Stimulated activated CD8-positive, alpha-beta memory T cell treated with anti-CD3 and anti-CD28 coated beads, Interleukin-2, amount 100 ng/mL, for 48 hours (primary cell): Measurements from ENCODE around the gene BATF.

ENCODE experiments used
- DNase-seq, 2 donors: peaks; one replicate each; pipeline ENCODE4 v3.0.0-alpha.2; 2020; ENCODE audit warnings: low read depth in 2 of 2

The BATF gene

DNA sequence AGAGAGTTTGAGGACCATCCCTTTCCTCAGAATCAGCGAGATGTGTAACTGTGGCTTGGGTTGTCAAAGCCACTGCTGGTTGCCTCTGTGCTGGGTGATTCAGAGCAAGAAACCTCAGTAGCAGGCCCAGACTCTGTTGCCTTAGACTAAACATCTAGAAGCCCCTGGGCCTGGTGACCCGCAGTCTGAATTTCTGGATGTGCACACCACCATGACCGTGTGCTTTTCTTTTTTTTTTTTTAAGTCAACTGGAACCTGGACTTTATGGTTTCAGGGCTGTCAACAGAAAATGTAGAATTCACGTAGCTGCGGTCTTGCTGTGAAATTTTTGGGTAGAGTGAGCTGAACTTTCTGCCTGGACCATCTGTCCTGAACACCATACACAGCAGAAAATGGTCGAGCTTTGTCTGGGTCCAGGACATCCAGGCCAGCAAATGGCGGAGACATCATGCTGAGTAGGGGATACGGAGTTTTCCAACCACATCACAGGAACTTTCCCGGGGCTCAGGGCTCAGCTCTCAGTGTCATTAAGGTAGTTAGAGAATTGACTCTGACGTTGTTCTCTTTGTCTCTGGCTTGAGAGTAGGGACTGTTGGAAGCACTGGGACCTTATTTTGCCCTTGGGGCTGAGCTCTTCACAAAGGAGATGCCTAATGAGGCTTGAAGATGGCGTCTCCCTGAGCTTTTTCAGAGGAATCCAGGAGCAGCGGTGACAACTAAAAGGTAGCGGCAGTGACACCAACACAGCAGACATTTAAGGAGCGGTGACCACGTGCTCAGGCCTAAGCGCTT, 23.0 kb upstream of the BATF start:
- DNase-seq: no peak

- no peak for DNase-seq
Measured at GRCh38 chr14:75501080-75501479, 21.2 kb upstream of the BATF start.

DNA sequence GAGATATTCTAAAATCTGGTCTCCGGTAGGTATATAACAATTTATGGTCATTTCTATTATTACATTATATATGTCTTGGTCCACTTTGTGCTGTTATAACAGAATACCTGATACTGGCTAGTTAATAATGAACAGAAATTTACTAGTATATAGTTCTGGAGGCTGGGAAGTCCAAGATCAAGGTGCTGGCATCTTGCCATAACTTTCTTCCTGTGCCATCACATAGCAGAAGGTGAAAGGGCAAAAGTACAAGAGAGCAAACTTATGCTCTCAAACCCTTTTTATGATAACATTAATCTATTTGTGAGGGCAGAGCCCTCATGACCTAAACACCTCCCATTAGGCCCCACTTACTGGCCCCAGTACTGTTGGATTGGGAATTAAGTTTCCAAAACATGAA, 17.9 kb upstream of the BATF start:
- no peak for DNase-seq

- no peak for DNase-seq
Measured at GRCh38 chr14:75506930-75507329, 15.3 kb upstream of the BATF start.

DNA sequence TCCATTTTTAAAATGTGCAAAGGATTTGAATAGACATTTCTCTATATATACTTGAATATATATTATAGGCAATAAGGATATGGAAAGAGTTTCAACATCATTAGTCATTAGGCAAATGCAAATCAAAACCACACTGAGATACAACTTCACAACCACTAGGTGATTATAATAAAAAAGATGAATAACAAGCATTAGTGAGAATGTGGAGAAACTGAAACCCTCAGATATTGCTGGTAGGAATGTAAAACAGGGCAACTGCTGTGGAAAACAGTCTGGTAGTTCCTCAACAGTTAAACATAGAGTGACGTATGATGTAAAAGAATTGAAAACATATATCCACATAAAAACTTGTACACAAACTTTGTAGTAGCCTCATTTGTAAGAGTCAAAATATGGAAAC, 11.7 kb upstream of the BATF start:
- no peak for DNase-seq

DNA sequence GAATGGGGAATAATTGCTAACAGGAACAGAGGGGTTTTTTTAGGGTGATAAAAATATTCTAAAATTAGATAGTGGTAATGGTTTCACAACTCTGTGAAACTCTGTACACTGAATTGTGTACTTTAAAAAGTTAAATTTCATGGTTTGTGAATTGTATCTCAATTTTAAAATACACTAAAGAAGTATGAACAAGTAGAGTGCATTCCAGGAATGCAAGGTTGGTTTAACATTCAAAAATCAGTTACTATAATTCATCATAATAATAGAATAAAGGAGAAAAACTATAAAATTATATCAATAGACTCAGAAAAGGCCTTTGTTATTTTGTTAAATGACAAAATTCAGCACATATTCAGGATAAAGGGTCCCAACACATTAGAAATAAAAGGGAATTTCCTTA, 11.1 kb upstream of the BATF start:
- DNase-seq: no peak

DNA sequence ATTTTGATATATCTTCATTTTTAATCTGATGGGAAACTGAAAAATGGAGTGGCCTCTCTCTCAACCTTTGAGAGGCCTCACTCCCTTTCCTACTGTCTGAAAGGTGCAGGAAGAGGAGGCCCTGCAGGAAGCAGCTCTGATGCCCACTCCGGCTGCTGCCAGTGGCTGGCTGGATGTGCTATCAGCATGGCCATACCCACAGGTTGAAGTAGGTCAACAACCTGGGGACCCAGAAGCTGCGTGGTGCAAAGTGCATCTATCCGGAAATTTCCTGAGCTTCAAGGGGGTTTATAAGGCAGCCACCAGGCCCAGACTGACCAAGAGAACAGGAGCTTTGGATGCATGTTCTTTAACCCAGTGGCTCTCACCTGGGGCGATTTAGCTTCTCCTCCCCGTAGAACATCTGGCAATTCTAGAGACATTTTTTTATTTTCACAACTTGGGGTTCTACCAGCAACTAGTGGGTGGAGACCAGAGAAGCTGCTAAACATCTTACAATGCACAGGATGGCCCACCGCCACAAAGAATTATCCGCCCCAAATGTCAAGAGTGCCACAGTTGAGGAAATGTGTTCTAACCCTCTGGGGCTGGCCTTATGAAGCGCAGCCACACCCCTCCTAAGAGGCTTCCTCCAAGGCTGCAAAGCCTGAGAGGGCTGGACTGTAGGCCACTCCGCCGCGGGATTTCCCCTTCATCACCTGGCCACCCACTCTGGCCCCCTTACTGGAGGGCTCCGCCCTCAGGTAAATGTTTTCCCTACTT, 8.2 kb upstream of the BATF start:
- no peak for DNase-seq

DNA sequence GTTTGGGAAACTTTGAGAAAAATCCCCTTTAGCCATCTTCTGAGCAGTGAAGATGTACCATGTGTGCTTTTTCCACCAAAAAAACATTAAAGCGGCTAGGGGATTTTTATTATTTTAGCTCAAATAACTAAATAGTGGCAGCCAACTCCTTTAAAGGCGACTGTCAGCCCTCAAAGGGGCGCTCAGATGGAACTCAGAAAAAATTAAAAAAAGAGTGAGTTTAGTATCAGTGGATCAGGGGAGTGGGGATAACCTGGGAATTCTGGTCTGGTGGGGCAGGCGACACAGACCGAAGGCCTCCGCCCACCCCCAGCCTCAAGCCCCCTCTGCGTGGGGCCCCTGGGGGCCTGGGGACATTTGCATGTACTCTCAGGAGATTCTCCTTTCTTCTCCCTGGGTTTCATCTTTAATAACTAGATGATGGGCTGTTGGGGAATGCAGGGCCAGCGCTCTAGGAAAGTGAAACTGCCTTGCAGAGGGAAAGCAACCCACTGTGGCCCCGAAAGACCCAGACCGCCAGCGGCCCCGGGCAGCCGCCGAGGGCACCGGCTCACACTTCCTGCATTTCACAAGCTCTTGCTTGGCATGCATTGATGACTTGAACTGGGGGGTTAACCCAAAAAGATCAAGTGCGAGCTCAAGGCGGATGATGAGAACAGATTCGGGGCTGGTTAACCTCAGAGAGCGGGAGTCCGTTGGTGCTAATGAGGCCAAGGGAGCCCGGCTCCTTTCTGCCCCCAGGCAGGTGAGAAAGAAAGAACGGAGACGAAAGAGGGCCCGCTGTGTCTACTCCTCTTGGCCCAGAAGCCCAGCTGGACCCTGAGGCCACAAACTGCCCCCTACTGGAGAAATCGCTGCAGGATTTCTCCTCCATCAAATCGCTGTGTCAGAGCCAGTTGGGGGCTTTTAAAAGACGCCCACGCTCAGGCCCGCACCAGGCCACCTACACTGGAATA, 7.3 kb upstream of the BATF start:
- DNase-seq: no peak

- no peak for DNase-seq
Measured at GRCh38 chr14:75515629-75515996, 6.7 kb upstream of the BATF start.

GRCh38 chr14:75518625-75519024, 3.6 kb upstream of the BATF start:
- DNase-seq: no peak

GRCh38 chr14:75519394-75519793, 2.9 kb upstream of the BATF start:
- no peak for DNase-seq

DNA sequence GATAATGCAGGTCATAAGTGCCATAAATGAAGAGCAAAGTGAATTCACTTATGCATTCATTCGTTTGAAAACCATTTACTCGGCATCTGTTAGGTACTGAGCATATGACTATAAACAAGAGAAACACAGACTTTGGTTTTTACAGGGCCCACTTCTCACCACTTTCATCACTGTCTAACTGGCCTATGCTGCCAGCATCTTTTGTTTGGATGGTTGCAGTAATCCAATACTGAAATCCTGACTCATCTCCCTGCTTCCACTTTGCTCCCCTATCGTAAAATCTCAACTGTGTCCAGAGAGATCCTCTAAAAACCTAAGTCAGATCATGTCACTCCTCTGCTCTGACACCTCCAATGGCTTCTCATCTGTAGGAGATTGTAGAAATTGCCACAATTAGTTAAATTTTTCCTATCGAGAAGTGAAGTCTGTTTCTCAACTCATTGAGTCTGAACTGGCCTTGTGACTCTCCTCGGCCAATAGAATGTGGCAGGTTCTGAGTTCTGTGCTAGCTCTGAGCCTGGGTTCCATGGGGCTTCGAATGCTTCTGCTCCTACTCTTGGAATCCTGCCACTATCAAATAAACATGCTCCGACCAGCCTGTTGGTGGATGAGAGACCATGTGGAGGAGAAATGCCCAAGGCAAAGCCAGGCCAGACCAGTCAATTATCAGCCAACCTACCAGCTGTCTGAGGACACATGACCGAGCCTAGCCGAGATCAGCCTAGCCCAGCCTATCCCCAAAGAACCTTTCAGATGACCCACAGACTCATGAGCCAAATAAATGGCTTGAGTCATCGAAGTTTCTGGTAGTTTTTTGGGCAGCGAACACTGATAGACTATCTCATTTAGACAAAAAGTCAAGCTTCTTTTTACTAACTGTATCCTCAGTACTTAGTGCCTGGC, 2.2 kb upstream of the BATF start:
- no peak for DNase-seq

DNA sequence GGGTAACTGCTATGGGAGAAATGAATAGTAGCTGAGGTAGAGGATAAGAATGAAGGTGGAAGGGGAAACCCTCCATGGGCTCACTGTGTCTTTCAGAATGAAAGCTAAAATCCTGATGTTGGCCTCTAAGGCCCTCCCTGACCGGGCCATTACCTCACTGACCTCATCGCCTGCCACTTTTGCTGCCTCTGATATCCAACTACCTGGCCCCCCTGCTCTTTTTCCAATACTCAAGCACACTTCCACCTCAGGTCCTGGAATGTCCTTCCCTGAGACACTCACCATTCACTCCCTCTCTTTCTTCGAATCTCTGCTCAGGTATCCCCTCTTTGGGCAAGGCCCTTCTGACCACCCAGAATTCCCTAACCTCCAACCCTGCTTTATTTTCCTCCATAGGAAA, 1.4 kb upstream of the BATF start:
- DNase-seq: no peak

- no peak for DNase-seq
Measured at GRCh38 chr14:75521415-75522199, 662 bp upstream of the BATF start.

DNA sequence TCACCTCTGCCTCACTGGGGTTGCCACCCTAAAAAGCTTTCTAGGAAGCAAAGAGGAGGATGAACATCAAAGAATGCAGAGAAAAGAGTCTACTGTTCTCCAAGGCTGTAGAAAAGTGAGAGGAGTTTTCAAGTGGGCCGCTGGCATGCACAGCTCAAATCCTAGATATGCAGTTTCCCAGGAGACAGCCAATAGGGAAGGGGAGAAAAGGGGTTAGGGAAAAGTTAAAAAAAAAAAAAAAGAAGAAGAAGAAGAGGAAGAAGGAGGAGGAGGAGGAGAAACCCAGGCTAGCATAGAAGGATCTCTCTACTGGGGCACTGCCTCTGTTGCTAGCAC, 682 bp downstream of the BATF start:
- DNase-seq: no peak

GRCh38 chr14:75523771-75524171, 1.5 kb downstream of the BATF start:
- DNase-seq: no peak

DNA sequence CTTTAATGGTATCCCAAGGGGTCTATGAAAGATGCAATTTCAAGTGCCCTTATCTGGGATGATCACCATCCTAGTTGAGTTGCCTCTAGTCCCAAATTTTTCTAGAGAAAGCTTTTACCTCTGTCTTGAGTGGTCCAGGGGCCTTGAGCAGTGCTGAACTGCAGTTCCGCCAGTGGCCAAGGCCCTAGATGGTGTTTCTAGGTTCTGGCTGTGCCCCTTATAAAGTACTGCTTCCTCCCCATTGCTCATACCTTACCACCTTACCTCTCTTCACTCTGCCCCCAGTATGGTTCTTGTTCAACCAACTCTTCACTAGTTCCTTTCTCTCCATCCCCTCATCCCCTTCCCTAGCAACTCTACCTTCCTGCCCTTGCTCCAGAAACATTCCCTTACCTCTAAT, 3.7 kb downstream of the BATF start:
- no peak for DNase-seq

DNA sequence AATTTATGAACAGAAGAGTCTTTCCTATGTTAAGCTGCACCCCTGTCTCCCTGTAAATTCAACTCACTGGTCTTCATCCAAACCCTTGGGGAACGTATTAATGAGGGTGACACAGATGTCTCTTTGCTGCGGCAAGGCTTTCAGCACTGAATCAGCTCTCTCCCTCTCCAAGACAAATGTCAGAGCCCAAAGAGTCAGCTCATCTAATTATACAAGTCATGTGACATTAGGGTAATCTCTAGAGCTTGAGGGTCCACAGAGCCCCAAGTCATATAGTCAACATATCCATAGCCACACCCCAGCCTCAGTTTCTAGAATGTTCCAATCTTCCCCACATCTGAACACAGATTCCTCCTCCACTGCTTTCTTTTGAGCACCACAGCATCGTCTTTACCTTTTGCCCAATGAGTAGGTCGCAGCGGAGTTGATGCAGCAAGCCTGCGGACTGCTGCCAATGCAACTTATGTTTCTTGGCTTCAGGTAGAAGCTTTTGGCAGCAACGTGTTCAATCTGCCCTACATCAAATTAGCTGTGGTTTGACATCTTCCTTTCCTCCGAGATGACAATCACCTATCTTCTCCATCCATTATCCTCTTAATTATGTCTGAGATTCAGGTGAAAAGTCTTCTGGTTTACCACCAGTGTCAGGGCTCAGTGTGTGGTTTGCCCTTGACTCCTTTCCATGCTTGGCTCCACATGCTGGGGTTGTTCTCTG, 5.3 kb downstream of the BATF start:
- DNase-seq: no peak

- DNase-seq: no peak
Measured at GRCh38 chr14:75531256-75531655, 9.0 kb downstream of the BATF start.
